CD4-positive, alpha-beta T cell treated with Interleukin-17A for 4 hours (primary cell): Measurements from ENCODE around the gene U2AF2.

ENCODE experiments used
- DNase-seq: peaks from one replicate; pipeline ENCODE4 v3.0.0-alpha.2; 2020; ENCODE audit warnings: mixed read lengths

Gene U2AF2

GRCh38 chr19:55720214-55720746, 65.4 kb downstream of the U2AF2 start:
- no peak for DNase-seq

- DNase-seq, result no peak
Measured at GRCh38 chr19:55720801-55721200, 66.0 kb downstream of the U2AF2 start.

GRCh38 chr19:55723491-55723890, 68.7 kb downstream of the U2AF2 start:
- DNase-seq, result no peak
